ENCODE results near the gene TSSK6.

- TF ChIP-seq, protein P1, sequence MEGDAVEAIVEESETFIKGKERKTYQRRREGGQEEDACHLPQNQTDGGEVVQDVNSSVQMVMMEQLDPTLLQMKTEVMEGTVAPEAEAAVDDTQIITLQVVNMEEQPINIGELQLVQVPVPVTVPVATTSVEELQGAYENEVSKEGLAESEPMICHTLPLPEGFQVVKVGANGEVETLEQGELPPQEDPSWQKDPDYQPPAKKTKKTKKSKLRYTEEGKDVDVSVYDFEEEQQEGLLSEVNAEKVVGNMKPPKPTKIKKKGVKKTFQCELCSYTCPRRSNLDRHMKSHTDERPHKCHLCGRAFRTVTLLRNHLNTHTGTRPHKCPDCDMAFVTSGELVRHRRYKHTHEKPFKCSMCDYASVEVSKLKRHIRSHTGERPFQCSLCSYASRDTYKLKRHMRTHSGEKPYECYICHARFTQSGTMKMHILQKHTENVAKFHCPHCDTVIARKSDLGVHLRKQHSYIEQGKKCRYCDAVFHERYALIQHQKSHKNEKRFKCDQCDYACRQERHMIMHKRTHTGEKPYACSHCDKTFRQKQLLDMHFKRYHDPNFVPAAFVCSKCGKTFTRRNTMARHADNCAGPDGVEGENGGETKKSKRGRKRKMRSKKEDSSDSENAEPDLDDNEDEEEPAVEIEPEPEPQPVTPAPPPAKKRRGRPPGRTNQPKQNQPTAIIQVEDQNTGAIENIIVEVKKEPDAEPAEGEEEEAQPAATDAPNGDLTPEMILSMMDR (IDR thresholded peaks at IDR 0.05) = no peak
- TF ChIP-seq POLR2AphosphoS5 (IDR thresholded peaks at IDR 0.05) = no peak
Measured at GRCh38 chr19:19502281-19502680, 13.1 kb downstream of the TSSK6 start.

All from esophagus muscularis mucosa (tissue), 3 donors.